Posterior cingulate gyrus (tissue), 11 donors: ENCODE measurements around the gene HCFC1.

Experiments
- DNase-seq, 10 donors: peaks; one replicate each; pipeline versions ENCODE4 v3.0.0 to v3.0.0-alpha.2; 2020 to 2021; ENCODE audit warnings: mixed read lengths in 3 of 10
- intact Hi-C: fragments of 100-400 bp; cut with DNase I; formaldehyde crosslinking; loops from one replicate; pipeline ENCODE4 v1.15.1; 2023

HCFC1 gene

GRCh38 chrX:153930011-153930910 is 41.4 kb downstream of the HCFC1 start:
- peak in 1 of 10 donors; percentile 76 for DNase-seq
- intact Hi-C loops, result no loop called here

GRCh38 chrX:153929576-153929975 is 42.0 kb downstream of the HCFC1 start:
- no peak for DNase-seq
- intact Hi-C loops, result loop anchor here (2.0 kb wide), 1 partner anchor 41 kb away; the partner anchor contains the start of gene HCFC1

GRCh38 chrX:153928846-153929245 is 42.8 kb downstream of the HCFC1 start:
- intact Hi-C loops, result loop anchor here (1.0 to 2.0 kb wide), 2 partner anchors 42 to 165 kb away; partner anchors contain the start of genes HCFC1 and PLXNB3

GRCh38 chrX:153927922-153928760 is 43.5 kb downstream of the HCFC1 start:
- peak; percentile 89 to 99 (median 92) for DNase-seq
- intact Hi-C loops, result loop anchor here (1.0 to 2.0 kb wide), 2 partner anchors 43 to 164 kb away; partner anchors contain the start of genes HCFC1 and PLXNB3

More at GRCh38 chrX:153928846-153929245, 42.8 kb downstream of the HCFC1 start:
- no peak for DNase-seq

DNA sequence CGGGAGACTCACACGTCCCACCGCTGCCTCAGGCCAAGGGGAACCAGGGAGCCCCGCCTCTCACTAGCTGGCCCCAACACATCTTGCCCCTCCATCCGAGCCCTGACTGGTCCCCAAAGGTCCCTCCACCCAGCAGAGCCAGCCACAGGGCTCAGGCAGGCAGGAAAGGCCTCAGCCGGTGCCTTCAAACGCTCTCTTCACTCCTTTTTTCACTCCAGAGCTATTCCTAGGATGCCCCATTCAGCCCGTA is 44.0 kb downstream of the HCFC1 start:
- DNase-seq, result no peak
- intact Hi-C loops, result no loop called here

DNA sequence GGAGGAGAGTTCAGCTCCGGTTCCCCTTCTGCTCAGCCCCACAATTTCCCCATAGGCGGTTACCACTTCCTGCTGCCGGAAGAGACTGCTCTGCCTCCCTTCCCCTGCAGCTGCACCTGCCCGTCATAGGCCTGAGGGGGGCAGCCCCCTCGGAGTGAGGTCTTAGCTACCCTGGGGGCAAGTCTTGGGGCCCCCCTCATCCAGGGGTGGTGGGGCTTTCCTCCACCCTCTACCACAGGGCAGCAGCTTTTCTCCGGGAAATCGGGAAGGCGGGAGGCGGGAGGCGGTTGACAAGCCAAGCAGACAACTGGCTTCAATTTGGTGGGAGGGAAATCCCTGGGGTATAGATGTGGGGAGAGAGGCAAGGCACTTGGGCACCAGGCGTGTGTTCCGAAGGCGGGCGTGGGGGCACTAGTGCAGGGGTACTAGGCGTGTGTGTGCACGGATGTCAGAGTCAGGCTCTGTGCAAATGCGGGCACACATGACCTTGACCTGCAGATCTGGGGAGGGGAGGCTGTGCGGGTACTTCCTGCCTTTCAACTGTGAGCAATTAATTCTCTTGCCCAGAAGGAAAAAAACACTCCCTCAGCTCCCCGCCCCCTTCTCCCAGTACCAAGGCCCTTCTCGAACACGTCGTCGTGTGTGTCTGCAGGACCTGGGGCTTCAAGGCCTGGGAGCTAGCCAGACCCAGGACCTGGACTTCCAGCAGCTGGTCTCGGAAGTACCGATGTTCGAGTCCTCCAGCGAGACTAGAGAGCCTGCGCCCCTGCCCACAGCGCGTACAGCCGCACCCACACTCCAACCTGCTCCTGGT is 44.6 kb downstream of the HCFC1 start:
- intact Hi-C loops, result no loop called here
- DNase-seq, result peak in 1 of 10 donors; percentile 30

GRCh38 chrX:153926552-153926857 is 45.1 kb downstream of the HCFC1 start:
- intact Hi-C loops, result no loop called here
- DNase-seq, result no peak

DNA sequence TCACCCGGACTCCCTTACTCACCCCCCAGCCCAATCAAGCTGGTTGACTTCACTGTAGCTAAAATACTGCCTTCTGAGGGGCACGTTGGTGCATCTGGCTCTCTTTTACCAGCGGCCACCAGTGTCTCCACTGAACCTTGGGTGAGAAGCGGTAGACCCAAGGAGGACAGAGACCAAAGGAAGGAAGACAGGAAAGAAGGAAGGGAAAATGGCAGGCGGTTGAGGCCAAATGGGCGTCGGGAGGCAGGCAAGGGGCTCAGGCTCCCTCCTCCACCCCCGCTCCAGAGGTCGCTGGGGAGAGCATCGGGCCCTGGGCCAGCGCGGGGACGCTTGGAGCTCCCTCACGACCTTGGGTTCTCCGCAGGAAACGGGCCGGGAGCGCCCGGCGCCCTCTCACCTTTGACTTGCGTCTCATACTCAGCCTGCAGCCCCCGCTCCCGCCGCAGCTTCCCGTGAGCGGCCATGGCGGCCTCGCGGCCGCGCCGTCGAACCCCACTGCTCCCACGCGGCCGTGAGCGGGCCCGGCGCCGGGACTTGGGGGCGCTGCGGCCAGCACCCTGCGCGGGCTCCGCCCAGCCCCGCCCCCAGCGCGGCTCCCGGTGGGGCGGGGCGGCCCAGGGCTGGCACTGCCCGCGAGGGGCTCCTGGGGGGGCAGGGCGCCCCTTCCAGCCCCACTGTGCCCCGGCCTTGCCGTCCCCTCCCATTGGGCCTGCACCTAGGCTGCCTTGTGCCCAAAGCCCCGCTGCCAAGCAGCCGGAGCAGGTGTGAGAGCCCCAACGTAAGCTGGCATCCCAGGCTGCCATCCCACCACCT is 45.7 kb downstream of the HCFC1 start, which contains the start of gene ARHGAP4:
Gene ARHGAP4, minus strand, starts transcription at position 526 of the 813 bp plus-strand sequence. Its CDS starts 62 bp downstream, at position 464.
- intact Hi-C loops, result no loop called here
- no peak for DNase-seq

DNA sequence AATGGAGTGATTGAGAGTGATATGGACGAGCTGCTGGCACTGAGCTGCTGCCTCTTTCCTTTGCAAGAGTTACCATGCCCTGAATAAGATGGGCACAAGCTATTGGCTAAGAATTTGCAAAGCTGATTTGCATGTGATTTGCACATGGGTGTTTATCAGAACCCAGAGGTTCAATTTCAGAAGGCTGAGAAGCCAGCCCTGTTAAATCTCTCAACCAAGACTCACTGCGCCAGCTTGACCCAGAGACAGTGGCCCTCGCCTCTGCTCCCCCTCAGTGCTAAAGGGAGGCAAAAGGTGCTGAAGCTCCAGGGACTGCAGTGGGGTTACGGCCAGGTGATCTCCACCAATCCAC is 46.3 kb downstream of the HCFC1 start:
- DNase-seq, result no peak
- intact Hi-C loops, result no loop called here

DNA sequence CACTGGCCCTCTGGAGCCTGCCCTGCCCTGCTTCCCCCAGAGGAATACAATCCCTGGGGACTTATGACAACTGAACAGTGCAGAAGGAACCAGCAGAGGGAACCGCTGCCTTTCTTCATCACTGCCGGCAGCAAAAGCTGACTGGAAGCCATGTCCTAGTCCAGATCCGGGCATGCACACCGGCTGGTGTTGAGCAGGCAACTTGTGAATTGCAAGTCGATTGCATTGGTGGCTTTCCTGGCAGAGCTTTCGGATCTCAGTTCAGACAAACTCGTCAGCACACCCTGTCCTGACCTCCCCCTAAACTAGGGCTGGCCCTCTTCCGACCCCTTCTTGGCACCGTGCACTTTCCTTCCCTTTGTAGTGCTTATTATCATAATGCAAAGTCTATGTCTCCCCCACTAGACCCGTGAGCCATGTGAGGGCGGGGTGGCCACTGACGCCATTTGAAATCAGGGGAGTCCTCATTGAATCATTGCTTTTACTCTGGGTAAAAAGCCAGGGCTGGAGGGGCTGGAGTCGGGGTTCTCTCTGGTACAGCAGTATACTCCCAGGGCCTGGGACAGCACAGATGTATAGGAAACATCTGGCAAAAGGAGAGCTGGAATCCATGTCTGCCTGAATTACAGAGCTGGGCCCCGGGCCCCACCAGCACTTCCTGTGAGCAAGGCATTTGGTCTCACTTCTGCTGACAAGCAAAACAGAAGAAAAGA is 47.3 kb downstream of the HCFC1 start:
- intact Hi-C loops, result no loop called here

DNA sequence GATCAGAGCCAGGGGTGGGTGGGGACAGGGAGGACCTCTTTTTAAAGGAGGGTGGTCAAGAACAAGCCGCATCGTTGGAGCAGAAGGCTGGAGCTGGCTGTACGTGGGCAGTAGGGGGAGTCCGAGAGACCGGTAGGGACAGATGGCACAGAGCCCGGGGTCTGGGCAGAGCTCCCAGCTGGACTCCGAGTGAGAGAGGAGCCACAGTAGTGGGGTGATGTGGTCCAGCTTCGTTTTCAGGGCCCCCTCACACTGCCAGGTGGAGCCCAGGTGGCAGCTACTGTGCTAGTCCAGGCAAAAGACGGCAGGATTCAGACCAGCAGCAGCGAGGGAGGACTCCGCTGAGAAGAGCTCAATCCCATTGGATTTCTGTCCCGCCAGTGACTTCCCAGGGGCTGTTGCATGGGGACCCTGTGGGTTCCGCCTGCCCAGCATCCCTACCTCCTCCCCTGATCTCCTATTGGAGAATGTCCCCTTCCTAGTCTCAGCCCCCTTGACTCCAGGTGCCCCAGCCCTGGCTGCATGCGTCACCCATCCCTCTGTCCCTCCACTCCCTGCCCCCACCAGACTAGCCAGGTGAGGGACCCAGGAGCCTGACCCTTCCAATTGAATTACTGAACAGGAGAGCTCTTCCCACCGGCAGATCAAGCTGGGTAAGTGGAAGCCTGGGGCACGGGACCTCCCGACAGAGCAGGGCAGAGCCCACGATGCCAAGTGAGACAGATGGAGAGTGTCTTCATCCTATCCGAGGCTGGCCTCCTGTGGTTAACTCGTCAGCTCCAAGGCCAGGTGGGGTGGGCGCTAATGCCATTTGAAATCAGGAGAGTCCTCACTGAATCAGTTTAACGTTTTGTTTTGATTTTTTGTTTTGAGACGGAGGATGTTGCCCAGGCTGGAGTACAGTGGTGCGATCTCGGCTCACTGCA is 48.4 kb downstream of the HCFC1 start:
- intact Hi-C loops, result no loop called here
- peak; percentile 37 to 95 (median 73) for DNase-seq

More for the DNA sequence above, 47.3 kb downstream of the HCFC1 start:
- DNase-seq, result peak in 2 of 10 donors; percentile 31 to 57

GRCh38 chrX:153921511-153922446 is 49.8 kb downstream of the HCFC1 start:
- intact Hi-C loops, result no loop called here
- peak in 1 of 10 donors; percentile 31 for DNase-seq

DNA sequence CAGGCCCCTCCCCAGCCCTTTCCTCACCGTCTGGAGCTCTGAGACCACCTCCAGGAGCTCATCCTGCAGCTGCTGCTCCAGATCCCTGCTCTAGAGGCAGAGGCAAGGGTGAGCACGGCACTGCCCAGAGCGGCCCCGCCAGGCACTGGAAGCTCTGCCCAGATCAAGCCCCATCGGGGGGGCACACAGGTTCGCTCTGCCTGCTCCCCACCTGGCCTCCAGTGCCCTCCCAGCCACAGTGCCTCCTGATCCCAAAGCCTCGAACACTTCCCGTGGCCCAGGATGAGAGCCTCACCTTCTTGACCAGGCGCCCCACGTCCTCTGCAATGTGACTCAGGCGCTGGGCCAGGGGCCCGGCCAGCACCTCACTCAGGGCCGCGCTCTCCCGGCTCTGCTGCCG is 50.5 kb downstream of the HCFC1 start:
- no peak for DNase-seq
- intact Hi-C loops, result no loop called here

DNA sequence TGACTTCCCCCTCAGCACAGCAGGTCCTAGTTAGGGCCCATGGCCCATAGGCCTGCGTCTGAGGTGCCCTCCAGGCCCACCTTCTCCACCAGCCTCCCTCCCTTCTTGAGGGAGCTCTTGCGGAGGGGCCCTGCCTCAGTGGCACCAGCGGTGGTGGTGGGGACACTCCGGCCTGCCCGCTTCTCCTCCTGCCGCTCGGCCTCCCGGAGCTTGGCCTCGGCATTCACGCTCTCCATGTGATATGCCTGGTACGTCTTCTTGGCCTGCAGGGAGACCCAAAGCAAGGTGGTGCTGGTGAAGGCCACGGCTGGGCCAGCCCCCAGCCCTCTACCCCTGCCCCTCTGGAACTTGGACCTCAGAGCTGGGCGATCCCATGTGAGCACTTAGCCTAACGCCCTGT is 51.1 kb downstream of the HCFC1 start:
- no peak for DNase-seq
- intact Hi-C loops, result no loop called here

- intact Hi-C loops, result no loop called here
- DNase-seq, result no peak
Observed at GRCh38 chrX:153919281-153919680, 52.3 kb downstream of the HCFC1 start.

GRCh38 chrX:153917869-153918268 is 53.7 kb downstream of the HCFC1 start:
- DNase-seq, result no peak
- intact Hi-C loops, result no loop called here

DNA sequence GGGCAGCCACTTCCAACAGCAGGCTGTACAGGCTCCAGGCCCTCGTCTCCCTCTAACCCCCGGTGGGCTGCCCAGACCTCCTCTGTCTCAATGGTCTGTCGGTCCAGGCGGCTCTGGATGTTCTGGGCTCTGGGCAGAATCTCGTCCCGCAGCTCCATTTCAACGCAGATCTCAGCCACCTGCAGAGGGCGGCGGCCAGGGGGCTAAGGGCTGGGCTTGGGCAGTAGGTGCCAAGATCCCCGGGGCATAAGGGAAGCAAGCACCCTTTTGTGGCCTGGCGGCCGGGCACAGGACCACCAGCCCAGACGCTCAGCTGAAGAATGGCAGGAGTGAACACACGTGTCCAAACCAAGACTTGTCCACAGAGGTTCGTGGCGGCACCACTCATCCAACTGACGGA is 57.9 kb downstream of the HCFC1 start:
- intact Hi-C loops, result no loop called here
- DNase-seq, result peak in 3 of 10 donors; percentile 16 to 61 (median 42)
